ENCODE data around the gene C14orf39.

GRCh38 chr14:60396718-60397343 lies 89.0 kb downstream of the C14orf39 start:
- no peak for TF ChIP-seq MXD4 (CRISPR knock-in tag; IDR thresholded peaks at IDR 0.05; ENCODE audit: borderline replicate concordance)
- TF ChIP-seq MAX (CRISPR knock-in tag; IDR thresholded peaks at IDR 0.05): no peak
- TF ChIP-seq CTCF (IDR thresholded peaks at IDR 0.05): no peak
- no peak for TF ChIP-seq ZNF512 (CRISPR knock-in tag; IDR thresholded peaks at IDR 0.05; ENCODE audit: borderline replicate concordance)
- no peak for TF ChIP-seq ZNF532 (CRISPR knock-in tag; IDR thresholded peaks at IDR 0.05; ENCODE audit: borderline replicate concordance)
- TF ChIP-seq HMGXB4 (CRISPR knock-in tag; IDR thresholded peaks at IDR 0.05): no peak
- TF ChIP-seq TP53 (CRISPR knock-in tag; IDR thresholded peaks at IDR 0.05): no peak

Measured in WTC11 (cell line).